Measurements from ENCODE around the gene MB.

The MB gene

GRCh38 chr22:35612903-35613302 lies 4.2 kb downstream of the MB start:
- no peak for DNase-seq

- DNase-seq = no peak
Observed at GRCh38 chr22:35611891-35612576, 5.1 kb downstream of the MB start.

- DNase-seq = no peak
Observed at GRCh38 chr22:35611200-35611890, 5.8 kb downstream of the MB start.

- DNase-seq = no peak
Observed at GRCh38 chr22:35610741-35611140, 6.4 kb downstream of the MB start.

- no peak for DNase-seq
Observed at GRCh38 chr22:35609761-35610160, 7.4 kb downstream of the MB start.

- no peak for DNase-seq
Observed at GRCh38 chr22:35609261-35609660, 7.9 kb downstream of the MB start.

- DNase-seq = no peak
Observed at GRCh38 chr22:35608088-35608487, 9.0 kb downstream of the MB start.

GRCh38 chr22:35606916-35607315 lies 10.2 kb downstream of the MB start:
- no peak for DNase-seq

GRCh38 chr22:35605851-35606481 lies 11.2 kb downstream of the MB start:
- no peak for DNase-seq

- no peak for DNase-seq
Observed at GRCh38 chr22:35605369-35605680, 11.8 kb downstream of the MB start.

- DNase-seq = no peak
Observed at GRCh38 chr22:35604621-35605368, 12.3 kb downstream of the MB start.

GRCh38 chr22:35601743-35602615 lies 15.2 kb downstream of the MB start:
- no peak for DNase-seq

GRCh38 chr22:35601013-35601580 lies 16.0 kb downstream of the MB start:
- no peak for DNase-seq

- DNase-seq = no peak
Observed at GRCh38 chr22:35600476-35600875, 16.7 kb downstream of the MB start.

GRCh38 chr22:35599364-35599763 lies 17.8 kb downstream of the MB start:
- no peak for DNase-seq

GRCh38 chr22:35598396-35598710 lies 18.8 kb downstream of the MB start:
- no peak for DNase-seq

- no peak for DNase-seq
Observed at GRCh38 chr22:35597692-35598395, 19.3 kb downstream of the MB start.

GRCh38 chr22:35596821-35597220 lies 20.3 kb downstream of the MB start:
- DNase-seq = no peak

GRCh38 chr22:35594686-35595085 lies 22.4 kb downstream of the MB start:
- DNase-seq = no peak

GRCh38 chr22:35593891-35594470 lies 23.1 kb downstream of the MB start:
- no peak for DNase-seq
